RWPE2 (cell line): ENCODE results near the gene DOCK9.

ENCODE experiments used
- ATAC-seq: fragments of 200-7000 bp; cut with Tn5 transposase; 3 replicates; pipeline ENCODE4 v1.9.1; 2021; ENCODE audit warnings: low read depth
- DNase-seq: peaks from one replicate; pipeline ENCODE4 v3.0.0-alpha.2; 2020; ENCODE audit warnings: low spot score
- H3K27ac ChIP-seq: fragments of 450-650 bp; 2 replicates; pipeline ENCODE4 v1.5.1; 2017; ENCODE audit warnings: mild to moderate bottlenecking; ENCODE audit not compliant: poor library complexity, severe bottlenecking
- H3K27me3 ChIP-seq: fragments of 250-450 bp; sonication (Bioruptor Pico); 2 replicates; pipeline ENCODE4 v1.5.1; 2021; ENCODE audit warnings: mild to moderate bottlenecking, moderate library complexity; ENCODE audit not compliant: insufficient read depth, poor library complexity, severe bottlenecking
- H3K36me3 ChIP-seq: fragments of 250-450 bp; sonication (Bioruptor Pico); 2 replicates; pipeline ENCODE4 v1.5.1; 2020; ENCODE audit warnings: low read depth, mild to moderate bottlenecking, moderate library complexity
- H3K4me1 ChIP-seq: fragments of 250-450 bp; sonication (Bioruptor Pico); 2 replicates; pipeline ENCODE4 v1.5.1; 2021; ENCODE audit warnings: mild to moderate bottlenecking, moderate library complexity; ENCODE audit not compliant: insufficient read depth, poor library complexity, severe bottlenecking
- H3K4me3 ChIP-seq: fragments of 250-450 bp; sonication (Bioruptor Pico); 2 replicates; pipeline ENCODE4 v1.5.1; 2021; ENCODE audit warnings: mild to moderate bottlenecking, moderate library complexity; ENCODE audit not compliant: severe bottlenecking
- H3K9me3 ChIP-seq: fragments of 250-450 bp; sonication (Bioruptor Pico); 2 replicates; pipeline ENCODE4 v1.5.1; 2021; ENCODE audit warnings: mild to moderate bottlenecking, moderate library complexity; ENCODE audit not compliant: severe bottlenecking
- CTCF ChIP-seq: fragments of 450-650 bp; IDR thresholded peaks from one replicate; pipeline ENCODE4 v1.5.1; 2017; ENCODE audit warnings: mild to moderate bottlenecking, moderate library complexity; ENCODE audit not compliant: poor library complexity, severe bottlenecking

Gene DOCK9

GRCh38 chr13:98979012-98979660 is 1.3 kb upstream of the DOCK9 start:
- Histone ChIP-seq H3K27ac (peak overlapping the region; percentile 85), H3K27me3 (no peaks in the 10 kb centered on the region), H3K4me3 (no peak overlapping the region), H3K4me1 (peaks cover 16% of the 10 kb centered on the region), H3K36me3 (no peaks in the 10 kb centered on the region), H3K9me3 (no peaks in the 10 kb centered on the region)
- ATAC-seq (no peak), DNase-seq (no peak)
- no peak for TF ChIP-seq CTCF

GRCh38 chr13:98978280-98978679 is 416 bp upstream of the DOCK9 start:
- Histone ChIP-seq H3K9me3 (no peaks in the 10 kb centered on the region), H3K27ac (peak overlapping the region; percentile 85), H3K36me3 (no peaks in the 10 kb centered on the region), H3K27me3 (no peaks in the 10 kb centered on the region), H3K4me1 (peaks cover 16% of the 10 kb centered on the region), H3K4me3 (peak overlapping the region; percentile 19)
- no peak for TF ChIP-seq CTCF
- ATAC-seq: peak; percentile 86
- peak; percentile 82 for DNase-seq

GRCh38 chr13:98976941-98977340 is 923 bp downstream of the DOCK9 start:
- H3K4me3 ChIP-seq: no peak overlapping the region
- H3K4me1 ChIP-seq: peaks cover 28% of the 10 kb centered on the region
- TF ChIP-seq CTCF: no peak
- DNase-seq (no peak), ATAC-seq (no peak)
- H3K27me3 ChIP-seq: no peaks in the 10 kb centered on the region
- H3K36me3 ChIP-seq: no peaks in the 10 kb centered on the region
- no peaks in the 10 kb centered on the region for H3K9me3 ChIP-seq
- peak overlapping the region; percentile 85 for H3K27ac ChIP-seq

DNA sequence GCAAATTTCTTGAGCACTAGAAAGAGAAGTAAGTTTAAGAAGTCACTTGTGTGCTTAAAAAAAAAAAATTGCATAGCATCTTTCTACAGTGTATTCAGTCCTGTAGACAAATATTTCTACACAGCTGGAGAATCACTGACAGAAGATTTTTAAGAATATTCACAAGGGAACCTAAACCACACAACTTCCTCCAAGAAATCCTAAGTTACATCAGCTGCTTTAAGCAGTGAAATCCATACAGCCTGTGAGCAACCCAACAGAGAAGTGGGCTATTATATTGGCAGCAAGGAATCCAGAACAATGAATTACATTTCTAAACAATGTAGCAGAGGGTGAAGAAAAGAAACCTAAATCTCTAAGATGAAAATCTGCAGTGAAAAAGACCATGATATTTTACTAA is 1.5 kb downstream of the DOCK9 start:
- Histone ChIP-seq H3K36me3 (no peaks in the 10 kb centered on the region), H3K27me3 (no peaks in the 10 kb centered on the region), H3K9me3 (no peaks in the 10 kb centered on the region), H3K4me3 (no peak overlapping the region), H3K4me1 (peaks cover 28% of the 10 kb centered on the region), H3K27ac (peak overlapping the region; percentile 85)
- no peak for DNase-seq
- TF ChIP-seq CTCF: no peak
- no peak for ATAC-seq

- Histone ChIP-seq H3K4me3 (no peak overlapping the region), H3K27me3 (no peaks in the 10 kb centered on the region), H3K27ac (peak overlapping the region; percentile 85), H3K36me3 (no peaks in the 10 kb centered on the region), H3K4me1 (peaks cover 28% of the 10 kb centered on the region), H3K9me3 (no peaks in the 10 kb centered on the region)
- ATAC-seq (no peak), DNase-seq (no peak)
- TF ChIP-seq CTCF: no peak
Measured at GRCh38 chr13:98975822-98976261, 2.0 kb downstream of the DOCK9 start.
